Ascending aorta (tissue), 2 donors: ENCODE measurements around the gene PLCH1. TPM values are rescaled to one million over a fixed set of nuclear protein-coding genes. Genes with fewer than 3 reads are reported as not detected.
"Not testable (repeated sequence)": the region's sequence is repeated elsewhere in the genome, so short reads cannot be mapped to it uniquely, and the experiment has no call there.

Experiments
- DNase-seq, 2 donors: peaks; one replicate each; pipeline ENCODE4 v3.0.0-alpha.2; 2019; ENCODE audit warnings: low spot score in 2 of 2
- H3K27ac ChIP-seq, 2 donors: fragments of 200-600 bp; sonication (generic); one replicate each; pipeline ENCODE4 v1.5.1; 2016 to 2017; ENCODE audit warnings: mild to moderate bottlenecking in 1 of 2
- H3K27me3 ChIP-seq: fragments of 200-600 bp; sonication (generic); one replicate; pipeline ENCODE4 v1.5.1; 2017
- H3K36me3 ChIP-seq, 2 donors: fragments of 200-600 bp; sonication (generic); one replicate each; pipeline ENCODE4 v1.5.1; 2016
- H3K4me1 ChIP-seq, 2 donors: fragments of 200-600 bp; sonication (generic); one replicate each; pipeline ENCODE4 v1.5.1; 2016 to 2017; ENCODE audit warnings: mild to moderate bottlenecking in 1 of 2
- H3K4me3 ChIP-seq, 2 donors: fragments of 200-600 bp; sonication (generic); one replicate each; pipeline ENCODE4 v1.5.1; 2016 to 2017; ENCODE audit warnings: mild to moderate bottlenecking in 1 of 2
- H3K9me3 ChIP-seq, 2 donors: fragments of 200-600 bp; sonication (generic); one replicate each; pipeline ENCODE4 v1.5.1; 2016
- CTCF ChIP-seq, 3 experiments: fragments of 200-600 bp in 2 of 3; fragments of 450-650 bp in 1 of 3; sonication (generic) in 2 of 3; IDR thresholded peaks; one replicate each; pipeline ENCODE4 v1.5.1; 2016 to 2019; ENCODE audit warnings: antibody characterized with exemption in 3 of 3, mild to moderate bottlenecking in 1 of 3, moderate library complexity in 1 of 3
- intact Hi-C: fragments of 100-400 bp; cut with DNase I; formaldehyde crosslinking; loops from one replicate; pipeline ENCODE4 v1.15.1; 2023
- total RNA-seq: library from RNA; depleted of rRNA; stranded (reverse); fragments of >200 nt; gene quantifications from one replicate; pipeline ENCODE4 v1.1.0, GENCODE V29; 2016

PLCH1 gene
- total RNA-seq, 1 donor from 2014 or later = not detected

GRCh38 chr3:155409336-155409735, 335.5 kb downstream of the PLCH1 start:
- TF ChIP-seq CTCF (IDR thresholded peaks at IDR 0.05) = no peak
- H3K4me3 ChIP-seq = no peak overlapping the region
- H3K27ac ChIP-seq = no peak overlapping the region
- H3K4me1 ChIP-seq = no peaks in the 10 kb centered on the region
- H3K36me3 ChIP-seq = no peaks in the 10 kb centered on the region
- H3K9me3 ChIP-seq = no peaks in the 10 kb centered on the region
- intact Hi-C loops = no loop called here
- no peaks in the 10 kb centered on the region for H3K27me3 ChIP-seq
- DNase-seq = no peak

GRCh38 chr3:155407971-155408370, 336.9 kb downstream of the PLCH1 start:
- Histone ChIP-seq H3K36me3 (no peaks in the 10 kb centered on the region), H3K4me3 (no peak overlapping the region), H3K4me1 (no peaks in the 10 kb centered on the region), H3K27me3 (no peaks in the 10 kb centered on the region), H3K9me3 (no peaks in the 10 kb centered on the region), H3K27ac (no peak overlapping the region)
- intact Hi-C loops = no loop called here
- no peak for DNase-seq
- no peak for TF ChIP-seq CTCF (IDR thresholded peaks at IDR 0.05)

- Histone ChIP-seq H3K27me3 (no peaks in the 10 kb centered on the region), H3K4me3 (no peak overlapping the region), H3K27ac (no peak overlapping the region), H3K9me3 (no peaks in the 10 kb centered on the region), H3K36me3 (no peaks in the 10 kb centered on the region), H3K4me1 (no peaks in the 10 kb centered on the region)
- intact Hi-C loops = no loop called here
- no peak for TF ChIP-seq CTCF (IDR thresholded peaks at IDR 0.05)
- no peak for DNase-seq
Measured at GRCh38 chr3:155407331-155407730, 337.5 kb downstream of the PLCH1 start.

GRCh38 chr3:155404486-155404885, 340.4 kb downstream of the PLCH1 start:
- no peaks in the 10 kb centered on the region for H3K4me1 ChIP-seq
- DNase-seq = no peak
- intact Hi-C loops = no loop called here
- H3K27ac ChIP-seq = no peak overlapping the region
- no peak for TF ChIP-seq CTCF (IDR thresholded peaks at IDR 0.05)
- no peaks in the 10 kb centered on the region for H3K9me3 ChIP-seq
- H3K27me3 ChIP-seq = no peaks in the 10 kb centered on the region
- no peak overlapping the region for H3K4me3 ChIP-seq
- no peaks in the 10 kb centered on the region for H3K36me3 ChIP-seq

- no peaks in the 10 kb centered on the region for H3K9me3 ChIP-seq
- no peaks in the 10 kb centered on the region for H3K36me3 ChIP-seq
- no peak overlapping the region for H3K4me3 ChIP-seq
- DNase-seq = no peak
- intact Hi-C loops = no loop called here
- H3K4me1 ChIP-seq = no peaks in the 10 kb centered on the region
- TF ChIP-seq CTCF (IDR thresholded peaks at IDR 0.05) = no peak
- no peak overlapping the region for H3K27ac ChIP-seq
- H3K27me3 ChIP-seq = no peaks in the 10 kb centered on the region
Measured at GRCh38 chr3:155402656-155403055, 342.2 kb downstream of the PLCH1 start.

GRCh38 chr3:155398046-155398445, 346.8 kb downstream of the PLCH1 start:
- no peak for TF ChIP-seq CTCF (IDR thresholded peaks at IDR 0.05)
- Histone ChIP-seq H3K36me3 (no peaks in the 10 kb centered on the region), H3K27me3 (no peaks in the 10 kb centered on the region), H3K27ac (no peak overlapping the region), H3K9me3 (no peaks in the 10 kb centered on the region), H3K4me1 (no peaks in the 10 kb centered on the region), H3K4me3 (no peak overlapping the region)
- intact Hi-C loops = no loop called here
- DNase-seq = no peak

GRCh38 chr3:155394896-155395295, 350.0 kb downstream of the PLCH1 start:
- H3K9me3 ChIP-seq, DNase-seq, H3K36me3 ChIP-seq, H3K4me1 ChIP-seq, H3K4me3 ChIP-seq, H3K27ac ChIP-seq, H3K27me3 ChIP-seq, intact Hi-C loops: not testable (repeated sequence)
